ENCODE results near the gene SLC7A6OS. TPM values are rescaled to one million over a fixed set of nuclear protein-coding genes. Genes with fewer than 3 reads are reported as not detected.

Gene SLC7A6OS
- total RNA-seq, 1 experiment from 2014 or later = 25.3 TPM

- Histone ChIP-seq H3K4me3 (ENCODE audit: low read depth, low read length, poor library complexity, severe bottlenecking) (no peak overlapping the region), H3K27ac (ENCODE audit: low read depth, low read length, poor library complexity, severe bottlenecking) (no peak overlapping the region), H3K4me1 (ENCODE audit: insufficient read depth, low read length, poor library complexity, severe bottlenecking) (no peaks in the 10 kb centered on the region), H3K36me3 (ENCODE audit: insufficient read depth, low read length, poor library complexity, severe bottlenecking) (peaks cover 23% of the 10 kb centered on the region), H3K9me3 (ENCODE audit: low read depth, low read length, poor library complexity, severe bottlenecking) (no peaks in the 10 kb centered on the region), H3K27me3 (replicated peaks; ENCODE audit: insufficient read depth, low read depth, low read length, poor library complexity) (no peaks in the 10 kb centered on the region)
- ChIA-PET POLR2A (ENCODE audit: low non-redundant PET) (no interaction called here), CTCF (no interaction called here)
- DNase-seq (ENCODE audit: low spot score) = no peak
- intact Hi-C loops (cut with micrococcal nuclease; ENCODE audit: unreplicated experiment) = no loop called here
- BruUV-seq (replicated peaks) = no TSS peak
- TF ChIP-seq EZH2 (IDR thresholded peaks at IDR 0.05; ENCODE audit: borderline replicate concordance, low read depth, low read length, poor library complexity, severe bottlenecking) = no peak
- no peak for TF ChIP-seq CTCF (conservative IDR thresholded peaks at IDR 0.05; ENCODE audit: low read depth, low read length)
Measured at GRCh38 chr16:68356249-68356918, 45.6 kb upstream of the SLC7A6OS start.

GRCh38 chr16:68355447-68356248 is 44.9 kb upstream of the SLC7A6OS start:
- intact Hi-C loops (cut with micrococcal nuclease; ENCODE audit: unreplicated experiment) = no loop called here
- no peak overlapping the region for H3K4me3 ChIP-seq (ENCODE audit: low read depth, low read length, poor library complexity, severe bottlenecking)
- no TSS peak for BruUV-seq (replicated peaks)
- DNase-seq (ENCODE audit: low spot score) = no peak
- H3K27me3 ChIP-seq (replicated peaks; ENCODE audit: insufficient read depth, low read depth, low read length, poor library complexity) = no peaks in the 10 kb centered on the region
- ChIA-PET POLR2A (ENCODE audit: low non-redundant PET) (no interaction called here), CTCF (interaction anchor here (0.6 kb wide), 1 partner anchor 91 kb away, joined by 3 read pairs; no protein-coding TSS in a partner anchor)
- peaks cover 23% of the 10 kb centered on the region for H3K36me3 ChIP-seq (ENCODE audit: insufficient read depth, low read length, poor library complexity, severe bottlenecking)
- no peaks in the 10 kb centered on the region for H3K4me1 ChIP-seq (ENCODE audit: insufficient read depth, low read length, poor library complexity, severe bottlenecking)
- no peak overlapping the region for H3K27ac ChIP-seq (ENCODE audit: low read depth, low read length, poor library complexity, severe bottlenecking)
- no peaks in the 10 kb centered on the region for H3K9me3 ChIP-seq (ENCODE audit: low read depth, low read length, poor library complexity, severe bottlenecking)
- 0 out of 2 replicates have a peak, but pooled peaks have one; percentile 24 for TF ChIP-seq CTCF (conservative IDR thresholded peaks at IDR 0.05; ENCODE audit: low read depth, low read length)
- TF ChIP-seq EZH2 (IDR thresholded peaks at IDR 0.05; ENCODE audit: borderline replicate concordance, low read depth, low read length, poor library complexity, severe bottlenecking) = no peak

GRCh38 chr16:68354816-68355215 is 44.1 kb upstream of the SLC7A6OS start:
- DNase-seq (ENCODE audit: low spot score) = no peak
- no peaks in the 10 kb centered on the region for H3K27me3 ChIP-seq (replicated peaks; ENCODE audit: insufficient read depth, low read depth, low read length, poor library complexity)
- TF ChIP-seq CTCF (conservative IDR thresholded peaks at IDR 0.05; ENCODE audit: low read depth, low read length) = no peak
- TF ChIP-seq EZH2 (IDR thresholded peaks at IDR 0.05; ENCODE audit: borderline replicate concordance, low read depth, low read length, poor library complexity, severe bottlenecking) = no peak
- no peaks in the 10 kb centered on the region for H3K4me1 ChIP-seq (ENCODE audit: insufficient read depth, low read length, poor library complexity, severe bottlenecking)
- ChIA-PET CTCF (no interaction called here), POLR2A (ENCODE audit: low non-redundant PET) (no interaction called here)
- no peak overlapping the region for H3K27ac ChIP-seq (ENCODE audit: low read depth, low read length, poor library complexity, severe bottlenecking)
- BruUV-seq (replicated peaks) = no TSS peak
- no peak overlapping the region for H3K4me3 ChIP-seq (ENCODE audit: low read depth, low read length, poor library complexity, severe bottlenecking)
- peaks cover 23% of the 10 kb centered on the region for H3K36me3 ChIP-seq (ENCODE audit: insufficient read depth, low read length, poor library complexity, severe bottlenecking)
- intact Hi-C loops (cut with micrococcal nuclease; ENCODE audit: unreplicated experiment) = no loop called here
- no peaks in the 10 kb centered on the region for H3K9me3 ChIP-seq (ENCODE audit: low read depth, low read length, poor library complexity, severe bottlenecking)
